ENCODE measurements around the gene PXYLP1.
"Not testable (repeated sequence)": the region's sequence is repeated elsewhere in the genome, so short reads cannot be mapped to it uniquely, and the experiment has no call there.

Gene PXYLP1

GRCh38 chr3:141286856-141287255, 55.2 kb downstream of the PXYLP1 start:
- no peaks in the 10 kb centered on the region for H3K27me3 ChIP-seq (ENCODE audit: control insufficient read depth, insufficient read depth, low read length)
- no peak overlapping the region for H3K4me3 ChIP-seq (ENCODE audit: low read depth, low read length)
- H3K27ac ChIP-seq (ENCODE audit: low read depth, low read length) = no peak overlapping the region
- H3K4me1 ChIP-seq (ENCODE audit: control insufficient read depth, insufficient read depth, low read length) = no peaks in the 10 kb centered on the region
- no peak overlapping the region for H3K9ac ChIP-seq (ENCODE audit: low read depth, low read length)
- H3K36me3 ChIP-seq (ENCODE audit: control insufficient read depth, insufficient read depth, low read length) = peaks cover 38% of the 10 kb centered on the region
- H3K9me3 ChIP-seq (ENCODE audit: control insufficient read depth, insufficient read depth, low read length) = no peaks in the 10 kb centered on the region

- no peaks in the 10 kb centered on the region for H3K4me1 ChIP-seq (ENCODE audit: control insufficient read depth, insufficient read depth, low read length)
- no peaks in the 10 kb centered on the region for H3K27me3 ChIP-seq (ENCODE audit: control insufficient read depth, insufficient read depth, low read length)
- H3K36me3 ChIP-seq (ENCODE audit: control insufficient read depth, insufficient read depth, low read length) = peaks cover 40% of the 10 kb centered on the region
- H3K9ac ChIP-seq (ENCODE audit: low read depth, low read length) = no peak overlapping the region
- no peak overlapping the region for H3K27ac ChIP-seq (ENCODE audit: low read depth, low read length)
- no peak overlapping the region for H3K4me3 ChIP-seq (ENCODE audit: low read depth, low read length)
- H3K9me3 ChIP-seq (ENCODE audit: control insufficient read depth, insufficient read depth, low read length) = no peaks in the 10 kb centered on the region
Measured at GRCh38 chr3:141287326-141287725, 55.7 kb downstream of the PXYLP1 start.

DNA sequence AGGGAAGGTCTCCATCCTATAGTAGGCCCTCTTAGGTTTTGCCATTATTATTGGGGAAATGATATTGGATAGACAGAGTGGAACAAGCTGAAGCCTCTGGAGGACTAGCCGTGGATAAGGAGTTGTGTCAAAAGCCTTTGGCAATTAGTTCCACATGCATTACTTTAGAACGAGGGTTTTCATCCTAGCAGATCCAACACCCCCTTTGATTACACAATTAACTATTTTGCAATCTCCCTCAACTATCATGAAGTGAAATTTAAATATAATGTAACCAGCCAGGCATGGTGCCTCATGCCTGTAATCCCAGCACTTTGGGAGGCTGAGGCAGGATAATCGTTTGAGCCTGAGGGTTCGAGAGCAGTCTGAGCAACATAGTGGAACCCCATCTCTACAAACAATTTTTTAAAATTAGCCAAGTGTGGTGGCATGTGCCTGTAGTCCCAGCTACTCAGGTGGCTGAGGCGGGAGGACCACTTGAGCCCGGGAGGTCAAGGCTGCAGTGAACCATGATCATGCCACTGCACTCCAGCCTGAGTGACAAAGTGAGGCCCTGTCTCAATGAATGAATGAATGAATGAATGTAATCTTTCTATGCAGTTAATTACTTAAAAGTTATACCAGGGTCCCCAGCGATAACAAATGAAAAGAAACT, 56.8 kb downstream of the PXYLP1 start:
- no peak overlapping the region for H3K4me3 ChIP-seq (ENCODE audit: low read depth, low read length)
- no peak overlapping the region for H3K27ac ChIP-seq (ENCODE audit: low read depth, low read length)
- peaks cover 49% of the 10 kb centered on the region for H3K36me3 ChIP-seq (ENCODE audit: control insufficient read depth, insufficient read depth, low read length)
- no peak overlapping the region for H3K9ac ChIP-seq (ENCODE audit: low read depth, low read length)
- no peaks in the 10 kb centered on the region for H3K4me1 ChIP-seq (ENCODE audit: control insufficient read depth, insufficient read depth, low read length)
- no peaks in the 10 kb centered on the region for H3K27me3 ChIP-seq (ENCODE audit: control insufficient read depth, insufficient read depth, low read length)
- no peaks in the 10 kb centered on the region for H3K9me3 ChIP-seq (ENCODE audit: control insufficient read depth, insufficient read depth, low read length)

GRCh38 chr3:141289228-141289772, 57.7 kb downstream of the PXYLP1 start:
- no peaks in the 10 kb centered on the region for H3K27me3 ChIP-seq (ENCODE audit: control insufficient read depth, insufficient read depth, low read length)
- peaks cover 49% of the 10 kb centered on the region for H3K36me3 ChIP-seq (ENCODE audit: control insufficient read depth, insufficient read depth, low read length)
- no peaks in the 10 kb centered on the region for H3K4me1 ChIP-seq (ENCODE audit: control insufficient read depth, insufficient read depth, low read length)
- no peak overlapping the region for H3K27ac ChIP-seq (ENCODE audit: low read depth, low read length)
- no peak overlapping the region for H3K4me3 ChIP-seq (ENCODE audit: low read depth, low read length)
- H3K9me3 ChIP-seq (ENCODE audit: control insufficient read depth, insufficient read depth, low read length) = no peaks in the 10 kb centered on the region
- H3K9ac ChIP-seq (ENCODE audit: low read depth, low read length) = no peak overlapping the region

DNA sequence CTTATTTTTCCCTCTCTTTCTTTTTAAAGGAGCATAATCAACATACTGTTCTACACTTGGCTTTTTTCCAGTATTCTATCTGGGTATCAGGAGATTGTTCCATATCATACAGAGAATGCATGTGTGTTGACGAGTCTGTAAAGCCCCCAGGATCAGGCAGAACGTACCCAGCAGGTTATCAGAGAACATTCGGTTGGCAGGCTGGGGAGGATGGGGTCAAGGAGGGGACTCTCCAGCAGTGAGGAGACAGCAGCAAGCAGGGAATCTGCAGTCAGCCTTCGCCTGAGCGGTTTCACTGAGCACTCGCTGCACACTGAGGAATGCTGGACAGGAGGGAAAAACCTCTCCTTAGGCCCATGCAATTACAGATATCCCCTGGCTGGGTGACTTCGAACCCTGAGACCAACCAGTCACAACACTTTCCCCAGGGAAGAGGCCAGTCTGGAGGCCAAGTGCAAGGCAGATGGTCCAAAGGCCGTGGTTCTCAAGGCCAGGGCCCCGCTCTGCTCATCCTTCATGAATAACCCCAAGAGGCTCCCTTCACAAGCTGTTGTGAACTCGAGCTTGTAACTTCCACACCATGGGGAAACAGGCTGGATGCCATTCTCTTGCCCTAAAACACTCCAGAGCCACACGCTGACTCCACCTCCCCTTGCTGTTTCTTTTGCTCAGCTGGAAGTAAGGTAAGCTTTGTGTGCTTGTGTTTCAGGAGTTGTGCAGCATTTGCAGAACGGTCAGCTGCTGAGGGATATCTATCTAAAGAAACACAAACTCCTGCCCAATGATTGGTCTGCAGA, 60.1 kb downstream of the PXYLP1 start:
- Histone ChIP-seq H3K27ac (ENCODE audit: low read depth, low read length) (no peak overlapping the region), H3K36me3 (ENCODE audit: control insufficient read depth, insufficient read depth, low read length) (peaks cover 45% of the 10 kb centered on the region), H3K4me3 (ENCODE audit: low read depth, low read length) (no peak overlapping the region), H3K27me3 (ENCODE audit: control insufficient read depth, insufficient read depth, low read length) (no peaks in the 10 kb centered on the region), H3K9ac (ENCODE audit: low read depth, low read length) (no peak overlapping the region), H3K9me3 (ENCODE audit: control insufficient read depth, insufficient read depth, low read length) (no peaks in the 10 kb centered on the region), H3K4me1 (ENCODE audit: control insufficient read depth, insufficient read depth, low read length) (no peaks in the 10 kb centered on the region)

DNA sequence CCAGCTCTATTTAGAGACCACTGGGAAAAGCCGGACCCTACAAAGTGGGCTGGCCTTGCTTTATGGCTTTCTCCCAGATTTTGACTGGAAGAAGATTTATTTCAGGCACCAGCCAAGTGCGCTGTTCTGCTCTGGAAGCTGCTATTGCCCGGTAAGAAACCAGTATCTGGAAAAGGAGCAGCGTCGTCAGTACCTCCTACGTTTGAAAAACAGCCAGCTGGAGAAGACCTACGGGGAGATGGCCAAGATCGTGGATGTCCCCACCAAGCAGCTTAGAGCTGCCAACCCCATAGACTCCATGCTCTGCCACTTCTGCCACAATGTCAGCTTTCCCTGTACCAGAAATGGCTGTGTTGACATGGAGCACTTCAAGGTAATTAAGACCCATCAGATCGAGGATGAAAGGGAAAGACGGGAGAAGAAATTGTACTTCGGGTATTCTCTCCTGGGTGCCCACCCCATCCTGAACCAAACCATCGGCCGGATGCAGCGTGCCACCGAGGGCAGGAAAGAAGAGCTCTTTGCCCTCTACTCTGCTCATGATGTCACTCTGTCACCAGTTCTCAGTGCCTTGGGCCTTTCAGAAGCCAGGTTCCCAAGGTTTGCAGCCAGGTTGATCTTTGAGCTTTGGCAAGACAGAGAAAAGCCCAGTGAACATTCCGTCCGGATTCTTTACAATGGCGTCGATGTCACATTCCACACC, 60.9 kb downstream of the PXYLP1 start:
- no peaks in the 10 kb centered on the region for H3K27me3 ChIP-seq (ENCODE audit: control insufficient read depth, insufficient read depth, low read length)
- peaks cover 40% of the 10 kb centered on the region for H3K36me3 ChIP-seq (ENCODE audit: control insufficient read depth, insufficient read depth, low read length)
- H3K27ac ChIP-seq (ENCODE audit: low read depth, low read length) = no peak overlapping the region
- no peaks in the 10 kb centered on the region for H3K4me1 ChIP-seq (ENCODE audit: control insufficient read depth, insufficient read depth, low read length)
- H3K4me3 ChIP-seq (ENCODE audit: low read depth, low read length) = no peak overlapping the region
- H3K9ac ChIP-seq (ENCODE audit: low read depth, low read length) = no peak overlapping the region
- no peaks in the 10 kb centered on the region for H3K9me3 ChIP-seq (ENCODE audit: control insufficient read depth, insufficient read depth, low read length)

- no peak overlapping the region for H3K9ac ChIP-seq (ENCODE audit: low read depth, low read length)
- peaks cover 30% of the 10 kb centered on the region; the same call in 1 of the 2 replicates for H3K36me3 ChIP-seq (ENCODE audit: control insufficient read depth, insufficient read depth, low read length)
- no peaks in the 10 kb centered on the region for H3K9me3 ChIP-seq (ENCODE audit: control insufficient read depth, insufficient read depth, low read length)
- no peak overlapping the region for H3K27ac ChIP-seq (ENCODE audit: low read depth, low read length)
- H3K4me3 ChIP-seq (ENCODE audit: low read depth, low read length) = no peak overlapping the region
- H3K27me3 ChIP-seq (ENCODE audit: control insufficient read depth, insufficient read depth, low read length) = no peaks in the 10 kb centered on the region
- no peaks in the 10 kb centered on the region for H3K4me1 ChIP-seq (ENCODE audit: control insufficient read depth, insufficient read depth, low read length)
Measured at GRCh38 chr3:141294301-141294700, 62.7 kb downstream of the PXYLP1 start.

DNA sequence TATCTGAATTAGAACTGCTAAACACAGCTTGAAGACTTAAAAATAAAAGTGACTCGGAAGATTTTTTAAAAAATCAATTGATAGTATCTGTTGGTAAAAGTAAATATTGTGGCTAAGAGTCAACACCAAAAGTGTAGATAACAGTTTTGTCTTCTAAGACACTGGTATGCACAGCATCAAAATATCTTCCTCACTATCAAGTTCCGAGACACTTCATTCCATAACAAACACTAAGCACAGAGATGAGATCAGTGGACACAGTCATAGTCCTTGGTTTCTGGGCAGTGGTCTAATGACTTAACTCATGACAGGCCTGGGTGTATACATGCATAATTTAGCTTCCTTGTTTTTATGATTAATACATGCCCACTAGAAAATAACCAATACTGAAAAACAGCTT, 63.2 kb downstream of the PXYLP1 start:
- Histone ChIP-seq H3K4me1 (ENCODE audit: control insufficient read depth, insufficient read depth, low read length) (no peaks in the 10 kb centered on the region), H3K27ac (ENCODE audit: low read depth, low read length) (no peak overlapping the region), H3K4me3 (ENCODE audit: low read depth, low read length) (no peak overlapping the region), H3K9ac (ENCODE audit: low read depth, low read length) (no peak overlapping the region), H3K36me3 (ENCODE audit: control insufficient read depth, insufficient read depth, low read length) (peaks cover 25% of the 10 kb centered on the region; the same call in 1 of the 2 replicates), H3K9me3 (ENCODE audit: control insufficient read depth, insufficient read depth, low read length) (no peaks in the 10 kb centered on the region), H3K27me3 (ENCODE audit: control insufficient read depth, insufficient read depth, low read length) (no peaks in the 10 kb centered on the region)

GRCh38 chr3:141300426-141300825, 68.8 kb downstream of the PXYLP1 start:
- not testable (repeated sequence) for H3K4me1 ChIP-seq (ENCODE audit: control insufficient read depth, insufficient read depth, low read length); H3K27me3 ChIP-seq (ENCODE audit: control insufficient read depth, insufficient read depth, low read length); H3K27ac ChIP-seq (ENCODE audit: low read depth, low read length); H3K36me3 ChIP-seq (ENCODE audit: control insufficient read depth, insufficient read depth, low read length); H3K9ac ChIP-seq (ENCODE audit: low read depth, low read length); H3K4me3 ChIP-seq (ENCODE audit: low read depth, low read length); H3K9me3 ChIP-seq (ENCODE audit: control insufficient read depth, insufficient read depth, low read length)

DNA sequence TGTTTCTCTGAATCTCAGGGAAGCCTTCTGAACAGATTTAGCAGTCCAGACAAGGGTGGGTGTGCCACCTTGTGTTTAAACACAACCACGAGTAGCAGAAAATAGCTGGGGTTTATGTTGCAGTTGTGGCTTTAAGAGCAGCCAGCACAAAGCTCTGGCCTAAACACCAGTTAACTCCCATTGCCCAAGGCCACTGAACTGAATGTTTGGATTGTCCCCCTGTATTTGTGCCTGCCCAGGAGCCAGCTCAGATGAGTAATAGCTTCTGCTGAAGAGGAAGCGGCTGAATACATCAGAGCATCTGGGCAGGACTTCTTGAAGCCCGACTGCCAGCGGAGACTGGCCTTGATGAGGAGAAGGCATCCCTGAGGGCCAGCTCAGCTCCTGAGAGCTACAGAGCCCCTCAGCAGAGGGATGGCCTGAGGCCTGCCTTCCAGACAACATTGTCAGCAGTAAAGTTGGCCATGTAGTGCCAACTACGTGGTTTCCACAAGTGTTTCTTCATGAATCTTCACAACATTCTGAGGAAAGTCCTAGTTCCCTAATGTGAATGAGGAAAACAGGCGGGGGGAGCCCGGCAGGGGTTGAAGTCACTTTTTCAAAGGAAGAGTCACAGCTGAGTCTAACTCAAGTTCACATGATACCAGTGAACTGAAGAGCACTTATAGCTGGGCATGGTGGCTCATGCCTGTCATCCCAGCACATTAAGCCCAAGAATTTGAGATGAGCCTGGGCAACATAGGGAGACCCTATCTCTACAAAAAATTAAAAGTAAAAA, 70.9 kb downstream of the PXYLP1 start:
- Histone ChIP-seq H3K4me3 (ENCODE audit: low read depth, low read length) (no peak overlapping the region), H3K9me3 (ENCODE audit: control insufficient read depth, insufficient read depth, low read length) (no peaks in the 10 kb centered on the region), H3K27ac (ENCODE audit: low read depth, low read length) (no peak overlapping the region), H3K36me3 (ENCODE audit: control insufficient read depth, insufficient read depth, low read length) (no peaks in the 10 kb centered on the region), H3K27me3 (ENCODE audit: control insufficient read depth, insufficient read depth, low read length) (peaks cover 2% of the 10 kb centered on the region; the same call in 1 of the 2 replicates), H3K9ac (ENCODE audit: low read depth, low read length) (no peak overlapping the region), H3K4me1 (ENCODE audit: control insufficient read depth, insufficient read depth, low read length) (no peaks in the 10 kb centered on the region)
